Heart left ventricle (tissue), 16 donors: ENCODE data around the gene ZKSCAN5. TPM values are rescaled to one million over a fixed set of nuclear protein-coding genes. Genes with fewer than 3 reads are reported as not detected.

Source experiments
- ATAC-seq, 4 donors: fragments of 200-7000 bp; cut with Tn5 transposase; one replicate each; pipeline ENCODE4 v1.9.1; 2020 to 2022; ENCODE audit warnings: moderate library complexity in 4 of 4, mild to moderate bottlenecking in 3 of 4, moderate number of reproducible peaks in 1 of 4
- DNase-seq, 5 donors: peaks; one replicate each; pipeline ENCODE4 v3.0.0-alpha.2; 2020
- H3K27ac ChIP-seq, 12 donors: fragments of 200-600 bp; sonication (generic) in 4 of 12; one replicate each; pipeline versions ENCODE4 v1.5.0 to v1.8.0; 2016 to 2022; ENCODE audit warnings: mild to moderate bottlenecking in 2 of 12
- H3K27me3 ChIP-seq, 9 donors: fragments of 200-600 bp; sonication (generic) in 2 of 9; one replicate each; pipeline versions ENCODE4 v1.5.1 to v1.8.0; 2016 to 2022; ENCODE audit warnings: mild to moderate bottlenecking in 3 of 9
- H3K36me3 ChIP-seq, 9 donors: fragments of 200-600 bp; sonication (generic) in 2 of 9; one replicate each; pipeline versions ENCODE4 v1.5.0 to v1.8.0; 2018 to 2022; ENCODE audit warnings: mild to moderate bottlenecking in 2 of 9
- H3K4me1 ChIP-seq, 12 donors: fragments of 200-600 bp; sonication (generic) in 4 of 12; one replicate each; pipeline versions ENCODE4 v1.5.0 to v1.8.0; 2016 to 2022; ENCODE audit warnings: mild to moderate bottlenecking in 3 of 12
- H3K4me3 ChIP-seq, 12 donors: fragments of 200-600 bp; sonication (generic) in 4 of 12; one replicate each; pipeline versions ENCODE4 v1.5.0 to v1.8.0; 2017 to 2022; ENCODE audit warnings: mild to moderate bottlenecking in 9 of 12, moderate library complexity in 4 of 12
- H3K9me3 ChIP-seq, 12 donors: fragments of 200-600 bp; sonication (generic) in 4 of 12; one replicate each; pipeline versions ENCODE4 v1.5.0 to v1.8.0; 2016 to 2022; ENCODE audit warnings: mild to moderate bottlenecking in 1 of 12
- POLR2A ChIP-seq, 2 donors: fragments of 450-650 bp; IDR thresholded peaks; one replicate each; pipeline ENCODE4 v1.6.1; 2017; ENCODE audit warnings: antibody characterized with exemption in 2 of 2, mild to moderate bottlenecking in 2 of 2, moderate library complexity in 2 of 2
- WGBS, 4 donors: extraction: QIAGEN DNeasy Blood & Tissue Kit in 2 of 4; methylation state at CpG; one replicate each; pipeline versions ENCODE4 v1.1.5 to v1.1.7; 2013 to 2018; 5-methylcytosine and 5-hydroxymethylcytosine counted together
- intact Hi-C, 10 donors: fragments of 100-400 bp; cut with DNase I; formaldehyde crosslinking; loops; one replicate each; pipeline versions ENCODE4 v1.11.1 to v1.14.2; 2022
- polyA plus RNA-seq, 2 donors: library from polyadenylated mRNA; stranded (reverse); fragments of 200-250 nt; gene quantifications; one replicate each; pipeline ENCODE4 v1.2.3, GENCODE V29; 2013
- total RNA-seq, 9 donors: library from RNA; depleted of rRNA in 2 of 9; stranded (reverse); fragments of >200 nt in 2 of 9; fragmentation: NEBNext Ultra II Directional in 3 of 9; extraction: Animal tissue kit (Norgen Biotek cat#: 25700) in 3 of 9; gene quantifications; one replicate each; pipeline versions ENCODE4 v1.1.0 to v1.2.4, GENCODE V29; 2016 to 2023
- TF ChIP-seq, protein P1 (sequence below), 12 donors: fragments of 200-600 bp; sonication (generic) in 4 of 12; IDR thresholded peaks; one replicate each; pipeline versions ENCODE4 v1.5.0 to v1.8.0; 2018 to 2022; ENCODE audit warnings: antibody characterized with exemption in 12 of 12, mild to moderate bottlenecking in 5 of 12
- donor health status: ischemic (EF 13 %, LVEDD 7.1; RV severe dilation, severe dysfunction).
- donor health status: healthy with polysubstance abuse.
- donor health status: DM: no; HTN: yes; CAD: no.
- donor health status: DM: no; HTN: no; CAD: no.
- donor health status: ischemic (EF 25% LVEDD 6.9; RV normal size, moderate dysfunction).
- donor health status: ischemic (EF 25% LVEDD 5.7; RV mildly dilated, moderate dysfunction).
- donor health status: healthy.
- donor health status: DM: yes; HTN: yes; CAD: no.
- donor health status: ischemic (EF 35%, LVEDD 5.7; RV mildly dilated, moderate dysfunction).
- donor health status: nonischemic (EF 11% LVEDD 7.7; RV severe dilation, severe dysfunction).
- donor health status: DM: yes; HTN: yes; CAD: no.
- donor health status: PGD.
- donor health status: ischemic (EF 29% LVEDD 5.4; RV normal size, mild dysfunction).
- donor health status: nonischemic (EF 23%, LVEDD 6.1; RV moderate dilation, normal function).

The ZKSCAN5 gene
- total and polyA plus RNA-seq, 11 donors, result 2.1 to 9.6 (median 6.2) TPM

DNA sequence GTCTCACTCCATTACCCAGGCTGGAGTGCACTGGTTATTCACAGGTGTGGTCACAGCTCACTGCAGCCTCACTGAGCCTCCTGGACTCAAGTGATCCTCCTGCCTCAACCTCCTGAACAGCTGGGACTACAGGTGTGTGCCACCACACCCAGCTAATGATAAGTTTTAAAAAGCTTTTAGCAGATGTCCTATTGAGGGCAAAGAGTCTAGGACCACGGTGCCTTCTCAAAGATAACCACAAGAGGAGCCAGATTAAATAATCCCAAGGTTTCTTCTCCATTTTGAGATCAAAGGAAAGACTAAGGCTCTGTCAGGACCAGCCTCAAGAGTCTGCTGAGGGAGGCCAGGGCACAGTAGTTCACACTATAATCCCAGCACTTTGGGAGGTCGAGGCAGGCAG is 43.2 kb upstream of the ZKSCAN5 start:
- intact Hi-C loops, result no loop called here
- WGBS, 4 donors, result 91 to 94% (median 93%) methylated on average over 2 of the region's 2 CpGs
- TF ChIP-seq, protein P1, sequence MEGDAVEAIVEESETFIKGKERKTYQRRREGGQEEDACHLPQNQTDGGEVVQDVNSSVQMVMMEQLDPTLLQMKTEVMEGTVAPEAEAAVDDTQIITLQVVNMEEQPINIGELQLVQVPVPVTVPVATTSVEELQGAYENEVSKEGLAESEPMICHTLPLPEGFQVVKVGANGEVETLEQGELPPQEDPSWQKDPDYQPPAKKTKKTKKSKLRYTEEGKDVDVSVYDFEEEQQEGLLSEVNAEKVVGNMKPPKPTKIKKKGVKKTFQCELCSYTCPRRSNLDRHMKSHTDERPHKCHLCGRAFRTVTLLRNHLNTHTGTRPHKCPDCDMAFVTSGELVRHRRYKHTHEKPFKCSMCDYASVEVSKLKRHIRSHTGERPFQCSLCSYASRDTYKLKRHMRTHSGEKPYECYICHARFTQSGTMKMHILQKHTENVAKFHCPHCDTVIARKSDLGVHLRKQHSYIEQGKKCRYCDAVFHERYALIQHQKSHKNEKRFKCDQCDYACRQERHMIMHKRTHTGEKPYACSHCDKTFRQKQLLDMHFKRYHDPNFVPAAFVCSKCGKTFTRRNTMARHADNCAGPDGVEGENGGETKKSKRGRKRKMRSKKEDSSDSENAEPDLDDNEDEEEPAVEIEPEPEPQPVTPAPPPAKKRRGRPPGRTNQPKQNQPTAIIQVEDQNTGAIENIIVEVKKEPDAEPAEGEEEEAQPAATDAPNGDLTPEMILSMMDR (IDR thresholded peaks at IDR 0.05), result no peak
- TF ChIP-seq POLR2A (IDR thresholded peaks at IDR 0.05), result no peak
- Histone ChIP-seq H3K4me1 (peaks cover 8 to 61% (median 36%) of the 10 kb centered on the region in 12 donors), H3K27ac (no peak overlapping the region), H3K27me3 (no peaks in the 10 kb centered on the region), H3K36me3 (peaks cover 0 to 70% (median 55%) of the 10 kb centered on the region in 9 donors), H3K4me3 (no peak overlapping the region), H3K9me3 (no peaks in the 10 kb centered on the region)
- DNase-seq (no peak), ATAC-seq (no peak)

- H3K4me3 ChIP-seq, result peak overlapping the region; percentile 64 to 96 (median 82)
- no peak for DNase-seq
- peak in 2 of 4 donors; percentile 4 to 25 for ATAC-seq
- H3K4me1 ChIP-seq, result peaks cover 8 to 58% (median 29%) of the 10 kb centered on the region in 12 donors
- no peaks in the 10 kb centered on the region for H3K9me3 ChIP-seq
- 0 to 10% (median 5%) methylated on average over 9 of the region's 9 CpGs for WGBS, 4 donors
- peaks cover 0 to 28% (median 15%) of the 10 kb centered on the region in 9 donors for H3K36me3 ChIP-seq
- H3K27me3 ChIP-seq, result no peaks in the 10 kb centered on the region
- intact Hi-C loops, result loop anchor here in 2 of 10 donors (2.0 to 5.0 kb wide), 2 partner anchors 25 to 37 kb away; partner anchors contain the start of genes ZKSCAN5 (in 1 of the 2) and ZNF394 (in 1 of the 2)
- peak overlapping the region; percentile 77 to 96 (median 92) for H3K27ac ChIP-seq
- no peak for TF ChIP-seq POLR2A (IDR thresholded peaks at IDR 0.05)
- TF ChIP-seq, protein P1 (IDR thresholded peaks at IDR 0.05), result no peak
These were observed 39.1 kb upstream of the ZKSCAN5 start for GRCh38 chr7:99465421-99465768.

- TF ChIP-seq, protein P1 (IDR thresholded peaks at IDR 0.05), result no peak
- no peak for TF ChIP-seq POLR2A (IDR thresholded peaks at IDR 0.05)
- intact Hi-C loops, result loop anchor here in 1 of 10 donors (5.0 kb wide), 1 partner anchor 34 kb away; the partner anchor contains the start of genes ZKSCAN5 and ZNF394
- Histone ChIP-seq H3K4me3 (no peak overlapping the region), H3K9me3 (no peaks in the 10 kb centered on the region), H3K4me1 (peaks cover 0 to 40% (median 21%) of the 10 kb centered on the region in 12 donors), H3K27ac (no peak overlapping the region), H3K27me3 (no peaks in the 10 kb centered on the region), H3K36me3 (peaks cover 0 to 9% (median 5%) of the 10 kb centered on the region in 9 donors)
- DNase-seq (no peak), ATAC-seq (no peak)
- 79 to 89% (median 86%) methylated on average over 18 to 29 of the region's 29 CpGs for WGBS, 4 donors
These were observed 36.0 kb upstream of the ZKSCAN5 start for GRCh38 chr7:99468336-99468918.

GRCh38 chr7:99469381-99470065 is 34.9 kb upstream of the ZKSCAN5 start:
- Histone ChIP-seq H3K27me3 (no peaks in the 10 kb centered on the region), H3K4me3 (peak overlapping the region in 11 of 12 donors; percentile 9 to 50 (median 37)), H3K4me1 (peaks cover 0 to 36% (median 19%) of the 10 kb centered on the region in 12 donors), H3K27ac (peak overlapping the region in 11 of 12 donors; percentile 49 to 89 (median 77)), H3K36me3 (no peaks in the 10 kb centered on the region), H3K9me3 (no peaks in the 10 kb centered on the region)
- TF ChIP-seq, protein P1 (IDR thresholded peaks at IDR 0.05), result no peak
- TF ChIP-seq POLR2A (IDR thresholded peaks at IDR 0.05), result no peak
- DNase-seq (no peak), ATAC-seq (no peak)
- WGBS, 4 donors, result 38 to 53% (median 41%) methylated on average over 23 of the region's 23 CpGs
- intact Hi-C loops, result loop anchor here in 1 of 10 donors (5.0 kb wide), 1 partner anchor 33 kb away; the partner anchor contains the start of genes ZKSCAN5 and ZNF394
